Cardiac fibroblast (primary cell): ENCODE results near the gene SMPD1.

Experiments used
- DNase-seq, 2 donors: peaks; one replicate each; pipeline versions ENCODE4 v3.0.0 to v3.0.0-alpha.2; 2010; ENCODE audit warnings: low read depth in 2 of 2
- H3K4me3 ChIP-seq, 2 donors: replicated peaks in 1 of 2; 1 replicate in 1 of 2; 2 replicates in 1 of 2; pipeline ENCODE4 v1.5.1; 2011; ENCODE audit warnings: low read depth in 2 of 2, low read length in 2 of 2, mild to moderate bottlenecking in 2 of 2, moderate library complexity in 1 of 2
- CTCF ChIP-seq: IDR thresholded peaks from one replicate; pipeline ENCODE4 v1.5.1; 2011; ENCODE audit warnings: low read depth, mild to moderate bottlenecking, low read length, inconsistent platforms

The SMPD1 gene

GRCh38 chr11:6404342-6405051 is 14.2 kb downstream of the SMPD1 start:
- peak in 1 of 2 donors; percentile 14 for DNase-seq
- H3K4me3 ChIP-seq, result no peak overlapping the region
- TF ChIP-seq CTCF, result no peak

DNA sequence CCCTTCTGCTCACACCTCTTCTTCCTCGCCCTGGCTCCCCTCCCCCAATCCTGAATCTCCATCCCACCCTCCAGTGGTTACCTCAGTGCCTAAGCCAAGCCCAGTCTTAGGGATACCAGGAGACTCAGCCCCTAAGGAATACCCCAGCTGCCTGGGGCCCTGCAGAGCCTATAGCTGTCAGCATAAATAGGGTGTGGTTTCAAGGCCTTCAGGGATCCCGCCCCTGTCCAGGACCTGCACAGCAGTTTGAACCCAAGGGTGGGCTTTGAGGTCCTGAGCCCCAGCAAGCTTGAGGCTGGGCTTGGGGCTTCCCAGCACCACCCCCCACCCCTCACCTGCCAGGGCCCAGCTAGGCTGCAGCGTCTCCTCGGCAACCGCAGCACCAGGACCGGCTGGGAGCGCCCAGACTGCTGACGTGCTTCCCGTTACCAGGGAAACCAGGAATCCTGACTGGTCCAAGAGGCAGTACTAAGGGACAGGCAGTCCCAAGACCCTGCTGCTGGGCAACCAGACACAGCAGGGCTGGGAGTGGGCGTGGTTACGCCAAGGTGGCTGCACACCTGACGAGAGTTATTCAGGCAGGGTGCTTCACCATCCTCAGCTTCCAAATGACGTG is 14.9 kb downstream of the SMPD1 start:
- H3K4me3 ChIP-seq, result no peak overlapping the region
- TF ChIP-seq CTCF, result no peak
- DNase-seq, result peak in 1 of 2 donors; percentile 12

- TF ChIP-seq CTCF, result no peak
- DNase-seq, result no peak
- no peak overlapping the region for H3K4me3 ChIP-seq
Observed at GRCh38 chr11:6405846-6406245, 15.6 kb downstream of the SMPD1 start.

DNA sequence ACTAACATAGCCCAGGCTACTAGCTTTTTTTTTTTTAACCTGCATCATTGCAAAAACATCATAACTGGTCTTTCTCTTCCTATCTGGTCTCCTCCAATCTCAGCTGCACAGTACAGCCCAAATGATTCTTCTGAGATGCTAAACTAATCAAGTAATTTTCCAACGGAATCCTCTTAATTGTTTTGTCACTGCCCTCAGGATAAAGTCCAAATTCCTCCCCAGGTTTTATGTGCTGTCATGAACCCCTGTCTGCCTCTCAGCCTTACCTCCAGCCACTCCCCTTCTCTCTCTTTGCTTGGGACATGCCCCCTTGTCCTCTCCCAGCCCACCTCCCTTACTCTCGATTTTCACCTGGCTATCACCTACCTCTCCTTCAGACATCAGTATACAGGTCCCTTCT is 16.1 kb downstream of the SMPD1 start:
- no peak for DNase-seq
- H3K4me3 ChIP-seq, result no peak overlapping the region
- TF ChIP-seq CTCF, result no peak

DNA sequence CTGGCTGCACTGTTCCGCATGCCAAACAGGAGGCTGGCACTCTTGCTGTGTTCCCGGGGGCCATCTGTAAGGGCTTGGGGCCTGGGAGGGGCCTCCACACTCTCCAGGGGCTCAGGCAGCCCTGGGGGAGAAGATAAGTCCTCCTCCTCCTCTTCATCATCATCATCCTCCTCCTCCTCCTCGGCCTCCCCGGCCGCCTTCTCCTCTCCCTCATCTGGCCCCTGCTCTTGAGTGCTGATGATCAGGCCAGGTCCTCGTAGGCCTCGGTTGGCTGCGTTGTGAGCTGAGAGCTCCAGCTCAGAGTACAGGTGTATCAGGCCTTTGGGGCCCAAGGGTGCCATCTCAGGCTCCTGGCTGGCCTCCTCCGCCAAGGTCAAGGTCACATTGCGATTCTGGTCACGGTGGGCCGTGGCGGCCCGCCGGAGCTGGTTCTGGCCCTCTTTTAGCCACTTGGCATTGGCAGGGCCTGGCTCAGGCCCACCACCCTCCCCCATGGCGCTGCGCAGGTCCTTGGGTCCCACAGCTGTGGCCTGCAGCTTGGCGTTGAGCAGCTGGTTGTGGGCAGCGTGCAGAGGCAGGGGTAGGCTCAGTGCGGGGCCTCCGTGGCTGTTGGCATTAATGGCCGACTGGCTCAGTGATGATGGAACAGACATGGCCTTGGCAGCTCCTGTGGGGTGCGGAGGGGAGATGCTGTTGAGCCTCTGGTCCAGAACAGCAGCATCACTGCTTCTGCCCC is 20.6 kb downstream of the SMPD1 start:
- no peak for DNase-seq
- no peak overlapping the region for H3K4me3 ChIP-seq
- no peak for TF ChIP-seq CTCF

- DNase-seq, result no peak
- no peak overlapping the region for H3K4me3 ChIP-seq
- no peak for TF ChIP-seq CTCF
Observed at GRCh38 chr11:6411594-6412031, 21.3 kb downstream of the SMPD1 start.
